ENCODE data around the gene TSPAN16. TPM values are rescaled to one million over a fixed set of nuclear protein-coding genes. Genes with fewer than 3 reads are reported as not detected.
A peak's percentile ranks its signal among the peaks of the same experiment; 100 is the strongest.

Gene TSPAN16
- total RNA-seq, 4 donors from 2014 or later, result not detected

GRCh38 chr19:11356074-11356397 lies 60.1 kb downstream of the TSPAN16 start:
- Histone ChIP-seq H3K36me3 (peaks cover 0 to 7% (median 0%) of the 10 kb centered on the region in 3 donors), H3K4me1 (peaks cover 0 to 40% (median 3%) of the 10 kb centered on the region in 3 donors), H3K27ac (peak overlapping the region in 1 of 4 donors; percentile 69), H3K9me3 (no peaks in the 10 kb centered on the region), H3K4me3 (peak overlapping the region; percentile 55 to 78 (median 66)), H3K27me3 (no peaks in the 10 kb centered on the region)
- intact Hi-C loops (cut with DNase I), result no loop called here
- no peak for DNase-seq
- 58 to 78% methylated on average over 2 to 6 of the region's 6 CpGs for WGBS, 2 donors
- TF ChIP-seq POLR2A (IDR thresholded peaks at IDR 0.05) (no peak), CTCF (IDR thresholded peaks at IDR 0.05) (no peak)

GRCh38 chr19:11356676-11357550 lies 61.0 kb downstream of the TSPAN16 start:
- Histone ChIP-seq H3K36me3 (peaks cover 0 to 7% (median 0%) of the 10 kb centered on the region in 3 donors), H3K9me3 (no peaks in the 10 kb centered on the region), H3K27ac (no peak overlapping the region), H3K27me3 (no peaks in the 10 kb centered on the region), H3K4me3 (no peak overlapping the region), H3K4me1 (peaks cover 0 to 48% (median 3%) of the 10 kb centered on the region in 3 donors)
- DNase-seq, result no peak
- intact Hi-C loops (cut with DNase I), result no loop called here
- TF ChIP-seq POLR2A (IDR thresholded peaks at IDR 0.05) (no peak), CTCF (IDR thresholded peaks at IDR 0.05) (no peak)
- 48 to 89% methylated on average over 4 to 9 of the region's 11 CpGs for WGBS, 2 donors

GRCh38 chr19:11359421-11359820 lies 63.5 kb downstream of the TSPAN16 start:
- TF ChIP-seq CTCF (IDR thresholded peaks at IDR 0.05) (no peak), POLR2A (IDR thresholded peaks at IDR 0.05) (no peak)
- Histone ChIP-seq H3K9me3 (no peaks in the 10 kb centered on the region), H3K4me3 (no peak overlapping the region), H3K4me1 (peaks cover 0 to 48% (median 3%) of the 10 kb centered on the region in 3 donors), H3K36me3 (peaks cover 0 to 30% (median 0%) of the 10 kb centered on the region in 3 donors), H3K27ac (peak overlapping the region in 2 of 4 donors; percentile 4 to 60), H3K27me3 (no peaks in the 10 kb centered on the region)
- WGBS, 2 donors, result 72 to 75% methylated on average over 4 to 8 of the region's 11 CpGs
- intact Hi-C loops (cut with DNase I), result no loop called here
- no peak for DNase-seq

GRCh38 chr19:11361037-11361770 lies 65.2 kb downstream of the TSPAN16 start:
- Histone ChIP-seq H3K27ac (no peak overlapping the region), H3K36me3 (peaks cover 0 to 48% (median 0%) of the 10 kb centered on the region in 3 donors), H3K27me3 (no peaks in the 10 kb centered on the region), H3K9me3 (no peaks in the 10 kb centered on the region), H3K4me3 (peak overlapping the region in 2 of 4 donors; percentile 1 to 23), H3K4me1 (peaks cover 0 to 33% (median 3%) of the 10 kb centered on the region in 3 donors)
- DNase-seq, result no peak
- 59 to 79% methylated on average over 7 to 16 of the region's 43 CpGs for WGBS, 2 donors
- intact Hi-C loops (cut with DNase I), result no loop called here
- no peak for TF ChIP-seq POLR2A (IDR thresholded peaks at IDR 0.05)
- no peak for TF ChIP-seq CTCF (IDR thresholded peaks at IDR 0.05)

All from esophagus squamous epithelium (tissue), 5 donors.